GM21526 (cell line): Measurements from ENCODE around the gene EIF1.
"Not testable (repeated sequence)": the region's sequence is repeated elsewhere in the genome, so short reads cannot be mapped to it uniquely, and the experiment has no call there.

Source experiments
- ATAC-seq: cut with Tn5 transposase; IDR thresholded peaks from one replicate; pipeline ENCODE4 v1.9.1; 2021; ENCODE audit warnings: moderate library complexity; ENCODE audit not compliant: unreplicated experiment, low FRiP score

EIF1 gene

DNA sequence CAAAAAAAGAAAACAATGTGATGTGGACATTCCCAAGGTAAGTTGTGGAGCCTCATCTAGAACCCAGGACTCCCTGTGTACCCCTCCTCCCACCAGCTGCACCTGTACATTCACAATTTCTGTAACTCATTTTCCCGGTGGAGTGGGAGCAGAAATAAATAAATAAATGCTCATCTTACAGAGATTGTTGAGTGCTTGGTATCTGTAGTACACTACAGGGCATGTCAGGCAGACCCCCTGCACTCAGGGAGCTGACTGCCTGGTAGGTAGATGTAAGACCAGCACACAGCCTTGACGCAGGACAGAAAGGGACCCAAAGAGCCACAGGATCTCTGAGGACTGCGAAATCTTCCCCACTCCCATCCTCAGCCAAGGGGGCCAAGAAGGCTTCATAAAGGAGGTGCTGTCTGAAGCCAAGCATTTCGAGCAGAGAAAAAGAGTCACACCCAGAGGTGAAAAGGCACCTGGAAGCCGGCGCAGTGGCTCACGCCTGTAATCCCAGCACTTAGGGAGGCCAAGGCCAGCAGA is 6.5 kb downstream of the EIF1 start:
- no peak for ATAC-seq

DNA sequence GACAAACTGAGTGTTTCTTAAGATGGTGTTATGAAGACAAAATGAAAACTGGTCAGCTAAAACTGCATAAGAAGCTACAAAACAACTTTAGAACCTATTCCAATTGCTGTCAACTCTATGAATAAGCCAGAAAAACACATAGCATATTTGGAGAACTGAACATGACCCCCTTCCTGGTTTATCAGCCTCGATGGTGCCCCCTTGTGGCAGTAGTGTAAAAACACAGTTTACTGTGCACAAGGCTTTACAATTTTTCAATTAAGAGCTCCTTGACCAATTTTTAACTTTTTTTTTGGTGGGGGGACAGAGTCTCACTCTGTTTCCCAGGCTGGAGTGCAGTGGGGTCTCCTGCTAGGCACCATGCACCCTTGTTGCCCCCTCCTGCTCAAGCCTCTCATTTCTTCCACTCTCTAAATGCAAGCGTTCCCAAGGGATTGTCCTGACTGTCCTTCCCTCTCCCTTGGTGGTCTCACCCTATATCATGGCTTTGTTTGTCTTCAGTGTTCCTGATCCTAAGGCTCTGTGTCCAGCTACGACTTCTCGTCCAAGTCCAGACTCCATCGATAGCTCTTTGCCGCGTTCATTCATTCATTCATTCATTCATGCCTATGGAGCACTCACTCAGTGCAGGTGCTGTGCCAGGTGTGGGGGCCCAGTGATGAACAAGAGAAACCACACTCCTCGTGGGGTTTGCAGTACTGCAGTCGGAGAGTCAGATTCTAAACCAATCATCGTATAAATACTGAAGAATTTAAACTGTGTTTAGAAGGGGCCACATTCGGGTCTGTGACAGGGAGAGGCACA is 7.5 kb downstream of the EIF1 start:
- ATAC-seq, result no peak

DNA sequence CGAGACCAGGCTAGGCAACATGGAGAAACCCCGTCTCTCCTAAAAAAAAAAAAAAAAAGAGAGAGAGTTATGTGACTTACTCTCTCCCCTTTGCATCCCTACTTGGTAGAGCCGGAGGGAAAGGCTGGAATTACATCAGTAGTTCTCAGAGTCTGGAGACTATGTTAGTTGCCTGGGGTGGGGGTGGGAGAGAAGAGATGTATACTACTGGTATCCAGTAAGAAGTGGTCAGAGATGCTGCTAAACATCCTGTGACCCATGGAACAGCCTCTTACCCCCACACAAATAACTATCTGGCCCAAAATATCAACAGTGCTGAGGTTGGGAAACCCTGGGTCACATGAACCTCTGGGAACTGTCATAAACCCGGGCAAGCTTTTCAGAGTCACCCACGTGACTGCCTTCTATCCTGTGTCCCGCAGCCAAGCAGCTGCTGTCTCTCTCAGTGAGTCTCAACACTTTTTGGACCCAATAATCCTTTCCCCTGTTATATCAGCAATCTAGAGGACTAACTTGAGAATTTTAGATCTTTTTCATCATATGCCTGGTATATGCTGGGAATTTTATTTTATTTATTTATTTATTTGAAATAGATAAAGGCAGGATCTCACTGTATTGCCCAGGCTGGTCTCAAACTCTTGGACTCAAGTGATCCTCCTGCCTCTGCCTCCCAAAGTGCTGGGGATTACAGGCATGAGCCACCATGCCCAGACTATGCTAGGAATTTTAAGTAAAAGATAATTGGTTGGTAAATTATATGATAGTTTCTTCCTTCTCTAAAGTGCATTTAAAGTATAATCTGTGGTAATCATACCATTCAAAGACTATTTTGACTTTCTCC is 8.7 kb downstream of the EIF1 start:
- ATAC-seq, result no peak

DNA sequence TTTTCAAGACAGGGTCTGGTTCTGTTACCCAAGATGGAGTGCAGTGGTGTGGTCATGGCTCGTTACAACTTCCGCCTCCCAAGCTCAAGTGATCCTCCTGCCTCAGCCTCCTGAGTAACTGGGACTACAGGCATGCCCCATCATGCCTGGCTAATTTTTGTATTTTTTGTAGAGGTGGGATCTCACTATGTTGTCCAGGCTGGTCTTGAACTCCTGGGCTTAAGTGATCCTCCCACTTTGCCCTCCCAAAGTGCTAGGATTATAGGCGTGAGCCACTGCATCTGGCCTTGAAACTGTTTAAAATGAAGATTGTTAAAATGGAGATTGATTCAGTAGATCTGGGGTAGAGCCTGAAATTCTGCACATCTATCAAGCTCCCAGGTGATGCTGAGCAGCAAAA is 12.2 kb downstream of the EIF1 start:
- not testable (repeated sequence) for ATAC-seq

DNA sequence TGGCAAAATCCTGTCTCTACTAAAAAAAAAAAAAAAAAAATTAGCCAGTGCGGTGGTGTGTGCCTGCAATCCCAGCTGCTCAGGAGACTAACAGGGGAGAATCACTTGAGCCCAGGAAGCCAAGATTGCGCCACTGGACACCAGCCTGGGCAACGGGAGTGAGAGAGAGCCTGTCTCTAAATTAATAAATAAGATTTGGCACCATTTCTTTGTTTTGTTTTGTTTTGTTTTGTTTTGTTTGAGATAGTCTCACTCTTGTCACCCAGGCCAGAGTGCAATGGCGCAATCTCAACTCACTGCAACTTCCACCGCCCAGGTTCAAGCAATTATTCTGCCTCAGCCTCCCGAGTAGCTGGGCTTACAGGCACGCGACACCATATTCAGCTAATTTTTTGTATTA is 14.0 kb downstream of the EIF1 start:
- ATAC-seq, result no peak

DNA sequence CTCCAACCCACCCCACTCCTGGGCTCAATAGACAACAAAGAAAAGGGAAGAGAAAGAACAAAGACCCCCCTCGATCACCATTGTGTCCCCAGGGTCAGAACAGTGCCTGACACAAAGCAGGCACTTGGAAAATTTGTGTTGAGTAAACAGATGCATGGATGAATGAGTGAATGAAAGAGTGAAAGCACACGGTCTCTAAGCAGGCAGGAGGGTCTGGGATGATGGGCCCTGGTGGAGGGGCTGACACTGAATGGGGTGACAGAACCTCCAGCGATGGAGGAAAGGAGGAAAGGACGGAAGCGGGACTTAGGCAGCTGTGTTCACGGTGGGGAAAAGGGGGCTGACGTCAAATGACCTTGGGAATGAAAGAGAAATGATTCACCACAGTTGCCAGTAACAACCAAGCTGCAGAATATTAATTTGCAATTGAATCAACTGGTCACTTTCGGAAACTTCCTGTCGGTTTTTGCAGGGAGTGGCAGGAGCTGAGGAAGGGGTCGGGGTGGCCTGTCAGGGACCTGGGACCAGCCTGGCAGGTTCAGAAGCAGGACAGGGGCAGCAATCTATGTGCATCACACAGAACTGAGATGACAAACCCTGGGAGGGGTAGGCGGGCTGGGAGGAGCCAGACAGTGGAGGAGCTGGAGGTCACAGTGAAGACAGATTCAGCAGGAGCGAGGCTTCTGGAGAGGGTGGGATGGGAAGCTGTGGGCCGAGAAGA is 16.7 kb downstream of the EIF1 start:
- no peak for ATAC-seq

DNA sequence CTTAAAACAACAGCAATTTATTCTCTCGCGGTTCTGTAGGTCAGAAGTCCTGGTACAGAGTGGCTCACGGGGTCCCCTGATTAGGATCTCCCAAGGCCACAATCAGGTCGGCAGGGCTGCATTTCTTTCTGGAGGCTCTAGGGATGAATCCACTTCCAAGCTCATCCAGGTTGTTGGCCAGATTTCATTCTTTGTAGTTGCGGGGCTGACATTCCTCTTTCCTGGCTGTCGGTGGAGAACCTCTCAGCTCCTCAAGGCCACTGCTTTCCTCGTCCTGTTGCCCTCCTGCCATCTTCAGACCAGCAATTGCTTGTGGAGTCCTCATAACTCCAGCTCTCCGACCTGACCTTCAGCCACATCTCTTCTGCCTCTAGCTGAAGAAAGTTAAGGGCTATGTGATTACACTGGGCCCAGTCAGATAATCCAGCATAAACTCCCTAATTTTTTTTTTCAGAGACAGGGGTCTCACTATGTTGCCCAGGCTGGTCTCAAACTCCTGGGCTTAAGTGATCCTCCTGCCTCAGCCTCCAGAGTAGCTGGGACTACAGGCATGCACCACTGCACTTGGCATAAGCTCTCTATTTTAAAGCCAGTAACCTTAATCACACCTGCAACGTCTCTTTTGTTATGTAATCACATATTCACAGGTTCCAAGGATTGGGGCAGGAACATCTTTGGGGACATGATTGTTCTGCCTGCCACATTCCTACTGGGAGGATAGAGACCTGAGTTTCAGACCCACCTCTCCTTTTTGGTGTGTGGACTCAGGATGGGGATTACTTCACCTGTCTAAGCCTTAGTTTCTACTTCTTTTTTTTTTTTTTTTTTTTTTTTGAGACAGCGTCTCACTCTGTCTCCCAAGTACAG is 19.4 kb downstream of the EIF1 start:
- ATAC-seq, result no peak

DNA sequence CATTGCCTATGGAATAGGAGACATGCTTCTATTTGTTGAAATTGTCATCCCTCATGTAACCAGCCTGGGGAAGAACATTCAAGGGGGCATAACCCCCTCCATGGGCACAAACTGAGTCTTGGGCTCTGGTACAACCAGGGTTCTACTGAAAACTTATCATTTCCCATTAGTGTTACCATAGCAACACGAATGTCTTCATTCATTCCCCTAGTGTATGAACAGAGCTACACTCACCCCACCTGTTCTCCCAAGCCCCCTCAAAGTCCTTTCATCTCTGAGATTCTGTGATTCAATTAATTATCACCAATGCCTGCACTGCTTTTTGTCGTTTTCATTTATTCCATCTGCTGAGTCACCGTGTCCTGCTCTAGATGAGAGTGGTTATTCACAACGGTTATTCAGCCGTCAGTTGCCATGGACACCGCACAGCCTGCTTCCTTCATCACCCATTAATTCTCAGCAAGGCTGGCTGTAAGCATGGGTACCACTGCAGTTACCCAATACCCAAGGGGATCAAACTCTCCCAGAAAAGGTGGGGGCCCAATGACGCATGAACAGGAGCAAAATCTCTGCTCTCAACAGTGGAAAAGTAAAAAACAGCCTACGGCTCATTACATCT is 21.9 kb downstream of the EIF1 start:
- ATAC-seq, result no peak

DNA sequence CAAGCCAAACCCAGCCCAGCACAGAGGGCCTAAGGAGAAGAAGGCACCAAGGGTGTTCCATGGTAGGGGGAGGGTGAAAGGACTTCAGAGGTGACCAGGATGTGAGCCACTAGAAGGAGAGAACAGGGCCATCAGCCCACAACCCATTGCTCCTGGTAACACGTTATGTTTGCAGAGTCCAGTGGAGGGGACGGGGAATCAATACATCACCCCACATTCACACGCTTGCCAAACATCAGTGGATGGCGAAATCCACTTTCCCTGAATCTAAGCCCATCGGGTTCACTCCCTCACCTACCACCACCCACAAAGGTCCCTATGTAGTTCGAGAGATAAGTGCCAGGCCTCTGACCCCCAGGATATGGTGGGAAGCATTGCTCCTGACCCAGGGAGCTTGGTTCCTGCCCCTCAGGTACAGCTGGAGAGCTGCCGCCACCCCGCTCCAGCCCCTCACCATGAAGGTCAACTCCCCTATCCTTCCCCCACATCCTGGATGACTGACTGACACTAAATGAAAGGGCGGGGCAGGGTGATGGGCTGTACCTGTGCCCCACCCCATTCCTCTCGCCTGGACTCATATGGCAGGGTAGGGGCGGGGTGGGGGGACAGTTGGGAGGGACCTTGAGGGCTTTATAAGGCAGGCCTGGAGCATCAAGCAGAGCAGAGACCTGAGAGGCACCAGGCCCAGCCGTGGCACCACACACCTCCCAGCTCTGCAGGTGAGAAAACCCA is 23.1 kb downstream of the EIF1 start, which contains the start of gene GAST:
GAST (plus strand) TSS at position 663 of the 732 bp plus-strand sequence. CDS start 3,106 bp downstream, outside the sequence.
- no peak for ATAC-seq

DNA sequence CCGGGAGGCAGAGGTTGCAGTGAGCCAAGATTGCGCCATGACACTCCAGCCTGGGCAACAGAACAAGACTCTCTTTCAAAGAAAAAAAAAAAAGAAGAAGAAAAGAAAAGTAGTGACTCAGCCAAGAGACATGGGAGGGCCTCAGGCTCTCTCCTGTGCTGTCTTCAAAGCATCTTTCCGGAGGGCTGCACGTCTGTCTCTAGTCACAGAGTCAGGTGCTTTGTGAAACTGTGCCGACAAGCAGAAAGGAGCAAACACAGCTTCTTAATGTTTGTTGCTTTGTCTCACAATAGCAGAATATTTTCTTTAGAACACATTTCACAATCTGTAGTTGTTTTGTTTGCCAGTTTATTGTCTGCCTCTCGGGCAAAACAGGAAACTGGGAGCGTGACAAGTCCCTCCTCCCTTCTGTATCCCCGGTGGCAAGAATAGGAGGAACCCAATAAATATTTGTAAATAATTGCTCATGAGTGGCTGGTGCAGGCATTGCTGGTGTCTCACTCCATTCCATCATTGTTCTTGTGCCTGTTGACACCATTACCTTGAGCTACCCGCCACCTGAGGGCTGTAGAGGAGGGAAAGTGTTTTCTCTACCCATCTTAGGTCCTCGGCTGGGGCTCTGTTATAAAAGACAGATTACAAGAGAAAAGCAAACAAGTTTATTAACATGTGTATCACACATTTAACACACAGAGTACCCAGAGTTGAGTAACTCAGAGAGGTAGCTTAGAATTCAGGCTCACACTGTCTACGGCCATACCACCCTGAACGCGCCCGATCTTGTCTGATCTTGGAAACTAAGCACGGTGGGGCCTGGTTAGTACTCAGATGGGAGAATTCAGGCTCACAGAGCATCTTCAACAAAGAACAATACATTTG is 29.0 kb downstream of the EIF1 start:
- no peak for ATAC-seq

DNA sequence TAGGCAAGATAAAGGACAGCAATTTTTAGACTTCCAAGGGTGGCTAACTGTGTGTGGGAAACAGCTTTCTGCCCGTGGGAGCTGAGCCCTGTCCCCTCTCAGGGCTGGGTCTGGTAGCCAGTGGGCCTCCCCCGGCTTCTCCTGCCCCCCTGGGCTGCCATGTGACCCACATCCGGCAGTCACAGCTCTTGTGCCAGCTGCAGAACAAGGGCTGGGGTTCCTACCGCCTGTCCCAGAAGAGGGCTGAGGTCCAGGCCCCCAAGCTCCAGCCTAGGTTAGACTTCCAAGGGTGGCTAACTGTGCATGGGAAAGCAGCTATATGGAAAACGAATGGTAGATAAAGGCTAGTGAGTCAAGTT is 29.6 kb downstream of the EIF1 start:
- no peak for ATAC-seq

DNA sequence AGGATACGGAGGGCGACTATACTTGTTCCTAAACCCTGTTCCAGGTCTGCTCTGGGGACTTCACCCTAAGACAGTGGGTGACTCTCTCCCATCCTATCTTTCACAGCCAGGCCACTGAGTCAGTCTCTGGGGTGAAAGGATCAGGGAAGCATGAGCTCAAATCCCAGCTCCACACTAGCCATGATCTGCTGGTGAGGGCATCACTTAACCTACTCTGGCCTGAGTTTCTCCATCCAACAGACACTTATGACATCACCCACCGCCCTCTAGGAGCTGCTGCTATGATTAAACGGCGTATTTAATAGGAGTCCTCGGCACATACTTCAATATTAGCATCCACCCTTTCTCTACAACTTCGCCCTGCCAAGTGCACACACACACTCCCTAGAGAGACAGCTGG is 33.5 kb downstream of the EIF1 start:
- ATAC-seq, result no peak

DNA sequence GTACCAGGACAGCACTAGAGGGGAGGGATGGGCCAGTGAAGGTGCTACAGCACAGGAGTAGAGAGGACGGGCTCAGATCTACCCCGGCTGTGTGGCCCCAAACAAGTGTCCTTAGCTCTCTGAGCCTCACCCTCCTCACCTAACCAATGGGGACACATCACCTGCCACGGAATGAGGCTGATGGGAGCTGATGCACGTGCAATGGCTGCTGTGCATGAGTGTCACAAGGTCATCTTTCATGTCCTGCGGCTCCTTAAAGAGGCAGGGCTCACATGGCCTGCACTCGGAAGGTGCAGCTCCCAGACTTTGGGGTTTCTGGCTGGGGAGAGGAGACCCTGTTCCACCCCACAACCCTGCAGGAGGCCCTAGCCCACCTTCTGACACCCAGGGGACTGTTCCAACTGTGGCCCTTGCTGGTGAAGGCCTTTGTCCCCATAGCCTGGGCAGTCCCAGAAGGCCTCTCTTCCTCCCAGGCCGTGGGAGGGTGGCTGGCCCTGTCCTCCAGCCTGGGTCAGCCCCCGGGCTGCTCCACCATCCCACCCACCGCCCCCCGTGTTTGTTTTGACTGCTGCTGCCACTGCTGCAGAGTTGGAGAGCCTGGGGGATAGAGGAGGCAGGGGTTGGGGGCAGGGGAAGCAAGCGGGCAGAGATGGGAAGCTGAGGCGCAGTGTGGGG is 35.3 kb downstream of the EIF1 start:
- ATAC-seq, result no peak

DNA sequence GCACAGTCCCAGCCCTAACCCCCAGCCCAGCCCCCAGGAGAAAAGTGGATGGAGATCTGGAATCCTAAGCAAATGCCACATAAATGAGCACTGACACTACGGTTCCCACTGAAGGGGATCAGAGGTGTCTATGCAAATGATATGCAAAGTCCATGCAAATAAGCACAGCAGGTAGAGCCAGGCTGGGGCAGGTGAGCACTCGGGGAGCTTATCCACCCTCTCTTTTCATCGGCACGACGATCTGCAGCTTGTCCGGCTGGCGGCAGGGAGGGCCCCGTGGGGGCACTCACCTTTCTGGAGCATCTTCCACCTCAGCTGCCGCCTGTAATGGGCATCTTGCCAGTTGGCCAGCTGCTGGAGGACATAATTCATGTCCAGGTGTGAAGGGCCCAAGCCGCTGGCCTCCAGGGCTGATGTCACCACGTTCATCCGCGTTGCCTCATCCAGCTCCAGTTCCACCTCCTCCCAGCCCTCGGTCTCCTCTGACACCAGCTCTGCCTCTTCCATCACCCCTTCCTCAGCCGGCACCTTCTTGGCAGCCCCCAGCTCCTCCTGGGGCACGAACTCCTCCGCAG is 35.9 kb downstream of the EIF1 start:
- no peak for ATAC-seq

DNA sequence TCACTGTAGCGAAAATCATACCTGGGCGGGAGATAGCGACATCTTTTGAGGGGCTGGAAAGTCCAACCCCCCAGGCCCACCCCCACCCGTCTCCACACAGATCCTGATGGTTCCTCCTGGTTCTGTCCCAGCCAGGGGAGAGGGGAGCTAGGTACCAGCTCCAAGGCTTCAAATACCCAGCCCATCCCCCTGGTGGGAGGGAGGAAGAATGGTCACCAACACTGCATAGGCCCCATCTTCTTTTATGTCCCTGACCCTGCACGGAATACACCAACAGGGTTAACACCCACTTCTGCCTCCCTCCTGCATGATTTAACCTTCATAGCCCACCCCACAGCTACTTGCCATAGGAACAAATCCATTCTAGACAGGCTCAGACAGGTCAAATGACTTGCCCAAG is 36.4 kb downstream of the EIF1 start:
- no peak for ATAC-seq

DNA sequence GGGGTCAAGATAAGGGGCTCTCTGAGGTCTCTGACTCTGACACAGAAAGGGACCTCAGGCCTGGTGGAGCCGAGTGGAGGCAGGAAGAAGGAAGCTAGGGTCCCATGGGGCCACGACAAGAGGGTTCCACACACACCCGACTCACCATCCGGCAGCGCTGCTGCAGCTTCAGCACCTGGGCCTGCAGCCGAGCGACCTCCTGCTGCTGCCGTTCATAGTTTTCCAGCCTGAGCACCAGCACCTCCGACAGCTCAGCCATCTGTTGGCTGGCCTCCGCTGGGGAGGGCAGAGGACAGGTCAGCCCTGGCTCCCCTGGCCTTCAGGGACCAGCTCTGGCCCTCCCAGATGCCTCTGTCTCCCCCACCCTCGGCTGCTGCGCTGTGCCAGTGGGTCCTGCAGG is 39.4 kb downstream of the EIF1 start:
- no peak for ATAC-seq

DNA sequence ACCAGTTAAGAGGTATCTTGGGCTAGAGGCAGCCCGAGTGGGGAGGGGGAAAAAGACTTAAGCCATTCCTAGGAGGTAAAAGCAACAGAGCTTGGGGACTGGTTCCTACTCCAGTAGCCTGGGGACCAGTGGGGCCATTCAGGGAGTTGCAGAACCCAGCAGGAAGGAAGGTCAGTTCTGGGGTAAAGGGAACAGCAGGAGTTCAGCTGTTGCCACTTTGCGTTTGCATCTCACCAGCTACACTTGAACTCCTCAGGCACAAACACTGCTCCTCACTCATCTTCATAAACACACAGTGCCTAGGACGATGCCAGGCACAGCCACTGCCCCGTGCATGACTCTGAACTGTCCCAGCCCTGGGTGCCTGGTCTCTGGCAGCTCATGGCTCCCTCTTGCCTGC is 41.8 kb downstream of the EIF1 start:
- no peak for ATAC-seq
